IMR-90 (cell line): ENCODE results near the gene SLCO1B1.

Experiments used
- POLR2A ChIP-seq: IDR thresholded peaks from 2 replicates; pipeline ENCODE4 v1.6.1; 2012; ENCODE audit warnings: mild to moderate bottlenecking, low read depth, low read length
- TF ChIP-seq, protein P1 (sequence below): conservative IDR thresholded peaks from 2 replicates; pipeline ENCODE4 v1.5.1; 2012; ENCODE audit warnings: mild to moderate bottlenecking, low read depth, low read length, improper control_type of control experiment

DNA sequence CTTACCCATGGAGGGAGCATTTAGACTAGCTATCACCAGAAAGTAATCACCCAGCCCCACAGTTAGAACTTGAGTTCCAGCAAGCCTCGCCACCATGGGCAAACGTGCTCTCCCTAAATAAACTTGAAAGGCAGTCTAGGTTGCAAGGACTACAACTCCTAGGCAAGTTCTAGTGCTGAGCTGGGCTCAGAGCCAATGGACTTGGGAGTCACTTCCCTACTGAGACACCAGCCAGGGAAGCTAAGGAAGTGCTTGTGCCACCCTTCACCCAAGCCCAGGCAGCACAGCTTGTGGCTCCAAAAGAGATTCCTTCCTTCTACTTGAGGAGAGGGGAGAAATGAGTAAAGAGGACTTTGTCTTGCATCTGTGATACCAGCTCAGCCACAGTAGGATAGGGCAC lies 145.8 kb downstream of the SLCO1B1 start:
- TF ChIP-seq, protein P1, sequence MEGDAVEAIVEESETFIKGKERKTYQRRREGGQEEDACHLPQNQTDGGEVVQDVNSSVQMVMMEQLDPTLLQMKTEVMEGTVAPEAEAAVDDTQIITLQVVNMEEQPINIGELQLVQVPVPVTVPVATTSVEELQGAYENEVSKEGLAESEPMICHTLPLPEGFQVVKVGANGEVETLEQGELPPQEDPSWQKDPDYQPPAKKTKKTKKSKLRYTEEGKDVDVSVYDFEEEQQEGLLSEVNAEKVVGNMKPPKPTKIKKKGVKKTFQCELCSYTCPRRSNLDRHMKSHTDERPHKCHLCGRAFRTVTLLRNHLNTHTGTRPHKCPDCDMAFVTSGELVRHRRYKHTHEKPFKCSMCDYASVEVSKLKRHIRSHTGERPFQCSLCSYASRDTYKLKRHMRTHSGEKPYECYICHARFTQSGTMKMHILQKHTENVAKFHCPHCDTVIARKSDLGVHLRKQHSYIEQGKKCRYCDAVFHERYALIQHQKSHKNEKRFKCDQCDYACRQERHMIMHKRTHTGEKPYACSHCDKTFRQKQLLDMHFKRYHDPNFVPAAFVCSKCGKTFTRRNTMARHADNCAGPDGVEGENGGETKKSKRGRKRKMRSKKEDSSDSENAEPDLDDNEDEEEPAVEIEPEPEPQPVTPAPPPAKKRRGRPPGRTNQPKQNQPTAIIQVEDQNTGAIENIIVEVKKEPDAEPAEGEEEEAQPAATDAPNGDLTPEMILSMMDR: no peak
- no peak for TF ChIP-seq POLR2A
